Measurements from ENCODE around the gene KLHDC10. TPM values are rescaled to one million over a fixed set of nuclear protein-coding genes. Genes with fewer than 3 reads are reported as not detected.
"Not testable (repeated sequence)": the region's sequence is repeated elsewhere in the genome, so short reads cannot be mapped to it uniquely, and the experiment has no call there.

KLHDC10 gene
- total RNA-seq, 1 donor from 2014 or later = 24.1 TPM

- no peak for DNase-seq
- no peak for ATAC-seq (ENCODE audit: poor library complexity)
- intact Hi-C loops (cut with DNase I) = no loop called here
Measured at GRCh38 chr7:130112093-130112492, 41.8 kb downstream of the KLHDC10 start.

- intact Hi-C loops (cut with DNase I) = no loop called here
- no peak for DNase-seq
- ATAC-seq (ENCODE audit: poor library complexity) = no peak
Measured at GRCh38 chr7:130112662-130113425, 42.5 kb downstream of the KLHDC10 start.

GRCh38 chr7:130113426-130113805 is 43.1 kb downstream of the KLHDC10 start:
- intact Hi-C loops (cut with DNase I); DNase-seq; ATAC-seq (ENCODE audit: poor library complexity): not testable (repeated sequence)

- ATAC-seq (ENCODE audit: poor library complexity) = no peak
- no peak for DNase-seq
- intact Hi-C loops (cut with DNase I) = no loop called here
Measured at GRCh38 chr7:130113887-130114286, 43.6 kb downstream of the KLHDC10 start.

GRCh38 chr7:130114374-130114773 is 44.0 kb downstream of the KLHDC10 start:
- DNase-seq (no peak), ATAC-seq (ENCODE audit: poor library complexity) (no peak)
- intact Hi-C loops (cut with DNase I) = no loop called here

- DNase-seq = no peak
- intact Hi-C loops (cut with DNase I) = no loop called here
- ATAC-seq (ENCODE audit: poor library complexity) = no peak
Measured at GRCh38 chr7:130114776-130115175, 44.4 kb downstream of the KLHDC10 start.

GRCh38 chr7:130118294-130118693 is 48.0 kb downstream of the KLHDC10 start:
- ATAC-seq (ENCODE audit: poor library complexity) = no peak
- no peak for DNase-seq
- intact Hi-C loops (cut with DNase I) = no loop called here

GRCh38 chr7:130118801-130119200 is 48.5 kb downstream of the KLHDC10 start:
- intact Hi-C loops (cut with DNase I) = no loop called here
- ATAC-seq (ENCODE audit: poor library complexity) (no peak), DNase-seq (no peak)

GRCh38 chr7:130123501-130123900 is 53.2 kb downstream of the KLHDC10 start:
- ATAC-seq (ENCODE audit: poor library complexity) = no peak
- no peak for DNase-seq
- intact Hi-C loops (cut with DNase I) = no loop called here

GRCh38 chr7:130124711-130125110 is 54.4 kb downstream of the KLHDC10 start:
- intact Hi-C loops (cut with DNase I) = no loop called here
- no peak for DNase-seq
- no peak for ATAC-seq (ENCODE audit: poor library complexity)

- intact Hi-C loops (cut with DNase I); DNase-seq; ATAC-seq (ENCODE audit: poor library complexity): not testable (repeated sequence)
Measured at GRCh38 chr7:130126840-130127239, 56.5 kb downstream of the KLHDC10 start.

- ATAC-seq (ENCODE audit: poor library complexity) = no peak
- DNase-seq = no peak
- intact Hi-C loops (cut with DNase I) = no loop called here
Measured at GRCh38 chr7:130127404-130127803, 57.1 kb downstream of the KLHDC10 start.

GRCh38 chr7:130127821-130128317 is 57.5 kb downstream of the KLHDC10 start:
- DNase-seq (no peak), ATAC-seq (ENCODE audit: poor library complexity) (no peak)
- intact Hi-C loops (cut with DNase I) = no loop called here

GRCh38 chr7:130129011-130129411 is 58.7 kb downstream of the KLHDC10 start:
- ATAC-seq (ENCODE audit: poor library complexity) = no peak
- intact Hi-C loops (cut with DNase I) = no loop called here
- DNase-seq = no peak

GRCh38 chr7:130131191-130131834 is 61.0 kb downstream of the KLHDC10 start:
- DNase-seq (no peak), ATAC-seq (ENCODE audit: poor library complexity) (no peak)
- intact Hi-C loops (cut with DNase I) = no loop called here

GRCh38 chr7:130131964-130132875 is 61.9 kb downstream of the KLHDC10 start:
- intact Hi-C loops (cut with DNase I) = no loop called here
- ATAC-seq (ENCODE audit: poor library complexity) = no peak
- DNase-seq = no peak

GRCh38 chr7:130133029-130133782 is 62.9 kb downstream of the KLHDC10 start:
- intact Hi-C loops (cut with DNase I) = no loop called here
- DNase-seq = no peak
- ATAC-seq (ENCODE audit: poor library complexity) = no peak

GRCh38 chr7:130134106-130134636 is 63.8 kb downstream of the KLHDC10 start:
- DNase-seq (no peak), ATAC-seq (ENCODE audit: poor library complexity) (no peak)
- intact Hi-C loops (cut with DNase I) = no loop called here

All from Right ventricle myocardium superior (tissue), 1 donor.